OCI-LY7 (cell line): ENCODE measurements around the gene RPTN. TPM values are rescaled to one million over a fixed set of nuclear protein-coding genes. Genes with fewer than 3 reads are reported as not detected.

Source experiments
- Bru-seq: library from RNA; stranded (reverse); fragments of 400-500 nt; gene quantifications from one replicate; lab custom pipeline; 2021; lab: Mats Ljungman, UMichigan
- BruChase-seq, 2 experiments: library from RNA; stranded (reverse); fragments of 400-500 nt; gene quantifications; one replicate each; lab custom pipeline; 2021; lab: Mats Ljungman, UMichigan
- BruUV-seq: library from RNA; stranded (reverse); fragments of 400-500 nt; replicated peaks from 2 replicates; lab custom pipeline; 2021; lab: Mats Ljungman, UMichigan
- CTCF ChIA-PET: fragments of 300-600 bp; sonication (Branson Sonifier 250); formaldehyde crosslinking; loops from one replicate; lab custom pipeline; 2022; ENCODE audit warnings: antibody characterized with exemption; ENCODE audit not compliant: unreplicated experiment; lab: Charles Lee
- POLR2A ChIA-PET: fragments of 300-600 bp; sonication (Branson Sonifier 250); formaldehyde crosslinking; loops from one replicate; lab custom pipeline; 2022; ENCODE audit warnings: antibody characterized with exemption; lab: Charles Lee
- DNase-seq: peaks from one replicate; pipeline ENCODE4 v3.0.0-alpha.2; 2015; ENCODE audit warnings: low spot score
- H2AFZ ChIP-seq: fragments of 200-600 bp; sonication (generic), shearing (Covaris generic); 2 replicates; pipeline ENCODE4 v1.6.1; 2014; ENCODE audit warnings: mild to moderate bottlenecking, antibody characterized with exemption, low read length, moderate library complexity
- H3K27ac ChIP-seq: fragments of 200-600 bp; sonication (generic); 2 replicates; pipeline ENCODE4 v1.5.1; 2014; ENCODE audit warnings: mixed run types, low read depth, mild to moderate bottlenecking, moderate library complexity, low read length, inconsistent platforms; ENCODE audit not compliant: poor library complexity, severe bottlenecking
- H3K36me3 ChIP-seq: fragments of 200-600 bp; sonication (generic); 2 replicates; pipeline ENCODE4 v1.6.1; 2014; ENCODE audit warnings: mild to moderate bottlenecking, antibody characterized with exemption, low read length, moderate library complexity, mixed read lengths; ENCODE audit not compliant: insufficient read depth
- H3K4me1 ChIP-seq: fragments of 200-600 bp; sonication (generic); 2 replicates; pipeline ENCODE4 v1.5.1; 2014; ENCODE audit warnings: mild to moderate bottlenecking, low read length; ENCODE audit not compliant: insufficient read depth, poor library complexity, severe bottlenecking
- H3K4me2 ChIP-seq: fragments of 200-600 bp; sonication (generic); 2 replicates; pipeline ENCODE4 v1.6.1; 2014; ENCODE audit warnings: mild to moderate bottlenecking, low read length
- H3K4me3 ChIP-seq: fragments of 200-600 bp; sonication (generic); 2 replicates; pipeline ENCODE4 v1.5.1; 2014; ENCODE audit warnings: mild to moderate bottlenecking, low read depth, low read length; ENCODE audit not compliant: poor library complexity, severe bottlenecking
- H3K79me2 ChIP-seq: fragments of 200-600 bp; sonication (generic); 2 replicates; pipeline ENCODE4 v1.6.1; 2016; ENCODE audit warnings: low read depth, mild to moderate bottlenecking, low read length, moderate library complexity, mixed read lengths; ENCODE audit not compliant: insufficient read depth
- H3K9me2 ChIP-seq: fragments of 200-600 bp; sonication (generic); 2 replicates; pipeline ENCODE4 v1.6.1; 2016; ENCODE audit warnings: mild to moderate bottlenecking, low read length, mixed read lengths; ENCODE audit not compliant: insufficient read depth
- H3K9me3 ChIP-seq: fragments of 200-600 bp; sonication (generic); 2 replicates; pipeline ENCODE4 v1.6.1; 2014; ENCODE audit warnings: mild to moderate bottlenecking, mixed run types, low read length, mixed read lengths
- H4K20me1 ChIP-seq: fragments of 200-600 bp; sonication (generic); 2 replicates; pipeline ENCODE4 v1.6.1; 2014; ENCODE audit warnings: mild to moderate bottlenecking, antibody characterized with exemption, low read length, moderate library complexity, mixed read lengths; ENCODE audit not compliant: insufficient read depth
- EZH2phosphoT487 ChIP-seq: fragments of 200-600 bp; sonication (generic); IDR thresholded peaks from 2 replicates; pipeline ENCODE4 v1.6.1; 2018; ENCODE audit warnings: low read depth, borderline replicate concordance, mild to moderate bottlenecking, mixed run types, antibody characterized with exemption, low read length, moderate library complexity, mixed read lengths
- intact Hi-C: fragments of 100-400 bp; cut with micrococcal nuclease; formaldehyde crosslinking; loops from one replicate; pipeline ENCODE4 v1.10.0; 2022; ENCODE audit not compliant: unreplicated experiment
- long read RNA-seq: library from polyadenylated mRNA; stranded (forward); transcript quantifications from one replicate; pipeline ENCODE4 v2.0.0, GENCODE V29; 2022
- total RNA-seq, 2 experiments: library from RNA; depleted of rRNA in 1 of 2; stranded (reverse); fragments of >200 nt in 1 of 2; shearing (Covaris generic) in 1 of 2; gene quantifications; 2 replicates each; pipeline ENCODE4 v1.2.3, GENCODE V29; 2014 to 2022
- TF ChIP-seq, protein P1 (sequence below): fragments of 200-600 bp; sonication (generic); conservative IDR thresholded peaks from 2 replicates; pipeline ENCODE4 v1.5.1; 2014; ENCODE audit warnings: mild to moderate bottlenecking, antibody characterized with exemption, low read length, moderate library complexity, mixed read lengths

Gene RPTN, protein sequence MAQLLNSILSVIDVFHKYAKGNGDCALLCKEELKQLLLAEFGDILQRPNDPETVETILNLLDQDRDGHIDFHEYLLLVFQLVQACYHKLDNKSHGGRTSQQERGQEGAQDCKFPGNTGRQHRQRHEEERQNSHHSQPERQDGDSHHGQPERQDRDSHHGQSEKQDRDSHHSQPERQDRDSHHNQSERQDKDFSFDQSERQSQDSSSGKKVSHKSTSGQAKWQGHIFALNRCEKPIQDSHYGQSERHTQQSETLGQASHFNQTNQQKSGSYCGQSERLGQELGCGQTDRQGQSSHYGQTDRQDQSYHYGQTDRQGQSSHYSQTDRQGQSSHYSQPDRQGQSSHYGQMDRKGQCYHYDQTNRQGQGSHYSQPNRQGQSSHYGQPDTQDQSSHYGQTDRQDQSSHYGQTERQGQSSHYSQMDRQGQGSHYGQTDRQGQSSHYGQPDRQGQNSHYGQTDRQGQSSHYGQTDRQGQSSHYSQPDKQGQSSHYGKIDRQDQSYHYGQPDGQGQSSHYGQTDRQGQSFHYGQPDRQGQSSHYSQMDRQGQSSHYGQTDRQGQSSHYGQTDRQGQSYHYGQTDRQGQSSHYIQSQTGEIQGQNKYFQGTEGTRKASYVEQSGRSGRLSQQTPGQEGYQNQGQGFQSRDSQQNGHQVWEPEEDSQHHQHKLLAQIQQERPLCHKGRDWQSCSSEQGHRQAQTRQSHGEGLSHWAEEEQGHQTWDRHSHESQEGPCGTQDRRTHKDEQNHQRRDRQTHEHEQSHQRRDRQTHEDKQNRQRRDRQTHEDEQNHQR
- total RNA-seq (2014; rRNA removed; shearing (Covaris generic)) (not detected in 2 replicates), total RNA-seq (2022) (not detected in 2 replicates), Bru-seq, nascent RNA (not detected), BruChase-seq, experiment 1, labeled RNA remaining after a 6-hour chase (not detected), BruChase-seq, experiment 2, labeled RNA remaining after a 2-hour chase (not detected)
- long read RNA-seq: 0 reads

DNA sequence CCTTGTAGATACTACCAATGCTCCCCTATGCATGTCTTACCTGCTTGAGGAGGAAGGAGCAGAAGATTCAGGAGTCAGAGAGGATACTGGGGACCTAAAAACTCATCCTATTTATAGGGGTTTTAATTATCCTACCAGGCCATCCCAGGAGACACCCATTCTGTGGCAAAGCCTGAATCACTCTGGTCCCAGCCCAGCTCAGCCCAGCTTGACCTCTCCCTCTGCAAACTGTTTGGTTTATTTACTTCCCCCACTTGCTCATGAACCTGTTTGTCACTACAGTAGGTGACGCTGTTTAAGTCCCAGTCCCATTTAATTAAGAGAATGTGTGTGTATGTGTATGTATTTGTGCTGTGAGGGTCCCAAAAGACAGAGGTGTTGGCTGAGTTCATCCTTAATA, at the start of gene RPTN:
Gene RPTN (minus strand): TSS at position 85 of the 400 bp plus-strand sequence. CDS start 1,339 bp downstream, outside the sequence.
- intact Hi-C loops: no loop called here
- ChIA-PET POLR2A (no interaction called here), CTCF (no interaction called here)
- no peaks in the 10 kb centered on the region for H3K9me3 ChIP-seq
- DNase-seq: no peak
- H3K4me2 ChIP-seq: no peak within 1 kb of the TSS
- H3K4me1 ChIP-seq: no peaks in the 10 kb centered on the region
- TF ChIP-seq, protein P1, sequence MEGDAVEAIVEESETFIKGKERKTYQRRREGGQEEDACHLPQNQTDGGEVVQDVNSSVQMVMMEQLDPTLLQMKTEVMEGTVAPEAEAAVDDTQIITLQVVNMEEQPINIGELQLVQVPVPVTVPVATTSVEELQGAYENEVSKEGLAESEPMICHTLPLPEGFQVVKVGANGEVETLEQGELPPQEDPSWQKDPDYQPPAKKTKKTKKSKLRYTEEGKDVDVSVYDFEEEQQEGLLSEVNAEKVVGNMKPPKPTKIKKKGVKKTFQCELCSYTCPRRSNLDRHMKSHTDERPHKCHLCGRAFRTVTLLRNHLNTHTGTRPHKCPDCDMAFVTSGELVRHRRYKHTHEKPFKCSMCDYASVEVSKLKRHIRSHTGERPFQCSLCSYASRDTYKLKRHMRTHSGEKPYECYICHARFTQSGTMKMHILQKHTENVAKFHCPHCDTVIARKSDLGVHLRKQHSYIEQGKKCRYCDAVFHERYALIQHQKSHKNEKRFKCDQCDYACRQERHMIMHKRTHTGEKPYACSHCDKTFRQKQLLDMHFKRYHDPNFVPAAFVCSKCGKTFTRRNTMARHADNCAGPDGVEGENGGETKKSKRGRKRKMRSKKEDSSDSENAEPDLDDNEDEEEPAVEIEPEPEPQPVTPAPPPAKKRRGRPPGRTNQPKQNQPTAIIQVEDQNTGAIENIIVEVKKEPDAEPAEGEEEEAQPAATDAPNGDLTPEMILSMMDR: no peak
- TF ChIP-seq EZH2phosphoT487: no peak
- no peak within 1 kb of the TSS for H2AFZ ChIP-seq
- no peaks in the 10 kb centered on the region for H3K36me3 ChIP-seq
- BruUV-seq: no TSS peak
- no peak within 1 kb of the TSS for H3K27ac ChIP-seq
- H3K4me3 ChIP-seq: no peak within 1 kb of the TSS
- no peaks in the 10 kb centered on the region for H4K20me1 ChIP-seq
- no peaks in the 10 kb centered on the region for H3K9me2 ChIP-seq
- no peaks in the 10 kb centered on the region for H3K79me2 ChIP-seq

DNA sequence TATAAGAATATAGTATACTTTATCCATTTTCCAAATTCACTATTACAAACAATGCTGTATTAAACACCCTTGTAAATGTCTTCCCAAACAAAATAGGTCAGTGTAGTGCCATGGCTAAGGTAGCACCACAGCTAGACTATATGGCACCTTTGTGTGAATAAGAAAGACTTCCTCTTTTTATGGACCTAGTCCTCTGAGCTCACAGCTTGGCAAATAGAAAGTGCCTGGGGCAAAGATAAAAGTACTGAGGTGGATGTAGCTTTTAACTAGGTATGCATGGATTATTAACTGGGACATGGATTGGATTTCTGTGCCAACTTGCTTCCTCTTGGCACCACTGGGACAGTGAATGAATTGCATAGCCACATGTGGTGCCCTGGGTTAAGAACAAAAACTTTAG, 40.0 kb upstream of the RPTN start:
- DNase-seq: no peak
- Histone ChIP-seq H3K4me2 (no peak overlapping the region), H3K27ac (no peak overlapping the region), H3K36me3 (no peaks in the 10 kb centered on the region), H3K79me2 (no peaks in the 10 kb centered on the region), H3K4me1 (no peaks in the 10 kb centered on the region), H3K9me2 (no peaks in the 10 kb centered on the region), H2AFZ (no peak overlapping the region), H3K9me3 (no peaks in the 10 kb centered on the region), H4K20me1 (no peaks in the 10 kb centered on the region), H3K4me3 (no peak overlapping the region)
- intact Hi-C loops: no loop called here
- ChIA-PET CTCF (no interaction called here), POLR2A (interaction anchor here (0.6 kb wide), 1 partner anchor 75 kb away, joined by 3 read pairs; no protein-coding TSS in a partner anchor)
- no TSS peak for BruUV-seq
- TF ChIP-seq, protein P1: no peak
- no peak for TF ChIP-seq EZH2phosphoT487
